ENCODE results near the gene PARD3B.

DNA sequence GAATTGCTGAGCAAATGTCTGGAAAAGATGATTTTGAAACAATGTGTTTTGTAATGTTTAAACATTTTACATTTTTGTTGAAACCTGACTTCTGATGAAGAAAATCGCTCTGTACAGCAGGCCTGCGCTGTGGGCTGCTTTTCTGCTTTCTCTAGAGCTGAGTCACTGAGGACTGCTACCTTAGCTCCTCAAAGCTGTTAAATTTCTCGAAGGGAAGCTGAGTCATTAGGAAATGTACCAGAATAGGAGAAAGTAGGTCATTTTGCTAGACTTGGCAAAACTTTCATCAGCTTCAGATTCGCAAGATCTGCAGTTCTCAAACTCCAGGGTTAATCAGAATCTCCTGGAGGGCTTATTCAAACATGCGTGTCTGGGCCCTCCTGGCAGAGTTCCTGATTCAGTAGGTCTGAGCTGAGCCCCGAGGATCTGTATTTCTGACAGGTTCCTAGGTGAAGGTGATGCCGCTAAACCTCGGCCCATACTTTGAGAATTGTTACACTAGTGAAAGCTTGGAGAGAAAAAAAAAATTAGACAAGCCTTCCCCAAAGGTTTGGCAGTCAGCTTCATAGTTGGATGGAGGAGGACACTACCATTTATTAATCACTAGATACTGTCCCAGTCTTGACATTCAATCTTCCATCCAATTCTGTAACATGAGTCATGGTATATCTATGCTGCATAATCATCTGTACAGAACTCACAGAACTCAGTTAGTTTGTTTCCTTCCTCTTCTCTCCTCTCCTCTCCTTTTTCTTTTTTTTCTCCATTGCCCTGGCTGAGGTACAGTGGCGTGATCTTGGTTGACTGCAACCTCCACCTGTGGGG is 297.6 kb downstream of the PARD3B start:
- TF ChIP-seq, protein P1, sequence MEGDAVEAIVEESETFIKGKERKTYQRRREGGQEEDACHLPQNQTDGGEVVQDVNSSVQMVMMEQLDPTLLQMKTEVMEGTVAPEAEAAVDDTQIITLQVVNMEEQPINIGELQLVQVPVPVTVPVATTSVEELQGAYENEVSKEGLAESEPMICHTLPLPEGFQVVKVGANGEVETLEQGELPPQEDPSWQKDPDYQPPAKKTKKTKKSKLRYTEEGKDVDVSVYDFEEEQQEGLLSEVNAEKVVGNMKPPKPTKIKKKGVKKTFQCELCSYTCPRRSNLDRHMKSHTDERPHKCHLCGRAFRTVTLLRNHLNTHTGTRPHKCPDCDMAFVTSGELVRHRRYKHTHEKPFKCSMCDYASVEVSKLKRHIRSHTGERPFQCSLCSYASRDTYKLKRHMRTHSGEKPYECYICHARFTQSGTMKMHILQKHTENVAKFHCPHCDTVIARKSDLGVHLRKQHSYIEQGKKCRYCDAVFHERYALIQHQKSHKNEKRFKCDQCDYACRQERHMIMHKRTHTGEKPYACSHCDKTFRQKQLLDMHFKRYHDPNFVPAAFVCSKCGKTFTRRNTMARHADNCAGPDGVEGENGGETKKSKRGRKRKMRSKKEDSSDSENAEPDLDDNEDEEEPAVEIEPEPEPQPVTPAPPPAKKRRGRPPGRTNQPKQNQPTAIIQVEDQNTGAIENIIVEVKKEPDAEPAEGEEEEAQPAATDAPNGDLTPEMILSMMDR (IDR thresholded peaks at IDR 0.05; ENCODE audit: low read depth, low read length, poor library complexity, severe bottlenecking), result no peak
- no peak for TF ChIP-seq EZH2phosphoT487 (IDR thresholded peaks at IDR 0.05; ENCODE audit: borderline replicate concordance, low read length)
